Lung (tissue), 12 donors: Measurements from ENCODE around the gene ECD. TPM values are rescaled to one million over a fixed set of nuclear protein-coding genes. Genes with fewer than 3 reads are reported as not detected.
A peak's percentile ranks its signal among the peaks of the same experiment; 100 is the strongest.

Experiments
- ATAC-seq: fragments of 200-7000 bp; cut with Tn5 transposase; one replicate; pipeline ENCODE4 v1.9.1; 2020; ENCODE audit warnings: moderate number of reproducible peaks; ENCODE audit not compliant: insufficient read depth, low FRiP score
- DNase-seq, 3 donors: peaks; one replicate each; pipeline ENCODE4 v3.0.0-alpha.2; 2013 to 2017
- H3K27ac ChIP-seq, 2 donors: one replicate each; pipeline ENCODE4 v1.5.1; 2013; ENCODE audit warnings: mild to moderate bottlenecking in 2 of 2, moderate library complexity in 2 of 2, control low read depth in 1 of 2, inconsistent platforms in 1 of 2, low read depth in 1 of 2, low read length in 1 of 2
- H3K27me3 ChIP-seq, 3 donors: one replicate each; pipeline ENCODE4 v1.5.1; 2013; ENCODE audit warnings: low read length in 2 of 3; ENCODE audit not compliant: control insufficient read depth in 3 of 3, insufficient read depth in 3 of 3
- H3K36me3 ChIP-seq, 4 donors: one replicate each; pipeline ENCODE4 v1.5.1; 2013; ENCODE audit warnings: low read length in 4 of 4, mild to moderate bottlenecking in 1 of 4, moderate library complexity in 1 of 4; ENCODE audit not compliant: control insufficient read depth in 4 of 4, insufficient read depth in 4 of 4
- H3K4me1 ChIP-seq, 5 donors: one replicate each; pipeline ENCODE4 v1.5.1; 2013; ENCODE audit warnings: low read length in 5 of 5, mild to moderate bottlenecking in 2 of 5, moderate library complexity in 1 of 5; ENCODE audit not compliant: control insufficient read depth in 5 of 5, insufficient read depth in 5 of 5
- H3K4me3 ChIP-seq: one replicate; pipeline ENCODE4 v1.5.1; 2013; ENCODE audit warnings: mild to moderate bottlenecking, control low read depth, moderate library complexity
- H3K9ac ChIP-seq, 2 donors: one replicate each; pipeline ENCODE4 v1.5.1; 2013; ENCODE audit warnings: low read length in 2 of 2, control low read depth in 1 of 2; ENCODE audit not compliant: insufficient read depth in 1 of 2
- H3K9me3 ChIP-seq, 4 donors: one replicate each; pipeline ENCODE4 v1.5.1; 2013; ENCODE audit warnings: low read length in 3 of 4, mild to moderate bottlenecking in 1 of 4, moderate library complexity in 1 of 4; ENCODE audit not compliant: control insufficient read depth in 4 of 4, insufficient read depth in 3 of 4
- CTCF ChIP-seq: IDR thresholded peaks from 2 replicates; pipeline ENCODE4 v1.5.1; 2012; ENCODE audit warnings: mild to moderate bottlenecking; ENCODE audit errors: control extremely low read depth, extremely low read depth
- whole genome bisulfite sequencing, 2 donors: extraction: QIAGEN DNeasy Blood & Tissue Kit; methylation state at CpG; one replicate each; pipeline ENCODE4 v1.1.7; 2013; 5-methylcytosine and 5-hydroxymethylcytosine counted together
- polyA plus RNA-seq, 2 donors: library from polyadenylated mRNA; stranded (reverse); fragments of 200-250 nt; gene quantifications; one replicate each; pipeline ENCODE4 v1.2.1, GENCODE V29; 2013
- total RNA-seq, 2 donors: library from RNA; depleted of rRNA in 1 of 2; stranded (reverse); fragments of >200 nt in 1 of 2; gene quantifications; one replicate each; pipeline ENCODE4 v1.2.1, GENCODE V29; 2014 to 2021
- donor health status: control.
- donor health status: control.
- donor health status: Bipolar disorder and iron deficiency.
- donor health status: healthy.
- donor health status: DM: yes; HTN: yes; CAD: no.

The ECD gene
- total and polyA plus RNA-seq, 4 donors, result 11.2 to 29.5 (median 15.8) TPM

GRCh38 chr10:73119457-73119856 lies 48.4 kb downstream of the ECD start:
- no peaks in the 10 kb centered on the region for H3K27me3 ChIP-seq
- TF ChIP-seq CTCF, result no peak
- H3K9me3 ChIP-seq, result no peaks in the 10 kb centered on the region
- DNase-seq (no peak), ATAC-seq (no peak)
- H3K4me3 ChIP-seq, result no peak overlapping the region
- H3K9ac ChIP-seq, result no peak overlapping the region
- WGBS, 2 donors, result 62 to 88% methylated on average over 1 of the region's 1 CpG
- peaks cover 0 to 4% (median 0%) of the 10 kb centered on the region in 4 donors for H3K36me3 ChIP-seq
- peaks cover 0 to 5% (median 0%) of the 10 kb centered on the region in 5 donors for H3K4me1 ChIP-seq
- H3K27ac ChIP-seq, result peak overlapping the region in 1 of 2 donors; percentile 99

- Histone ChIP-seq H3K27ac (peak overlapping the region in 1 of 2 donors; percentile 99), H3K9ac (no peak overlapping the region)
- ATAC-seq, result no peak
These were observed 49.6 kb downstream of the ECD start for GRCh38 chr10:73117976-73118743.

GRCh38 chr10:73116017-73116416 lies 51.8 kb downstream of the ECD start:
- ATAC-seq, result no peak
- no peak for DNase-seq
- Histone ChIP-seq H3K36me3 (peaks cover 0 to 1% (median 0%) of the 10 kb centered on the region in 4 donors), H3K9ac (no peak overlapping the region), H3K27ac (no peak overlapping the region), H3K27me3 (no peaks in the 10 kb centered on the region), H3K9me3 (no peaks in the 10 kb centered on the region), H3K4me3 (no peak overlapping the region), H3K4me1 (peaks cover 0 to 5% (median 0%) of the 10 kb centered on the region in 5 donors)
- no peak for TF ChIP-seq CTCF
- 97 to 100% methylated on average over 1 of the region's 1 CpG for WGBS, 2 donors

More at GRCh38 chr10:73117976-73118743, 49.6 kb downstream of the ECD start:
- H3K4me3 ChIP-seq, result no peak overlapping the region
- WGBS, 2 donors, result 58 to 81% methylated on average over 5 of the region's 5 CpGs
- peaks cover 0 to 2% (median 0%) of the 10 kb centered on the region in 4 donors for H3K36me3 ChIP-seq
- no peaks in the 10 kb centered on the region for H3K9me3 ChIP-seq
- H3K4me1 ChIP-seq, result peaks cover 0 to 5% (median 0%) of the 10 kb centered on the region in 5 donors
- DNase-seq, result no peak
- H3K27me3 ChIP-seq, result no peaks in the 10 kb centered on the region
- no peak for TF ChIP-seq CTCF
